CD4-positive, alpha-beta T cell treated with Interleukin-17A for 1 hour (primary cell): ENCODE data around the gene CCER1.

Source experiments
- DNase-seq: peaks from one replicate; pipeline ENCODE4 v3.0.0-alpha.2; 2020

The CCER1 gene

DNA sequence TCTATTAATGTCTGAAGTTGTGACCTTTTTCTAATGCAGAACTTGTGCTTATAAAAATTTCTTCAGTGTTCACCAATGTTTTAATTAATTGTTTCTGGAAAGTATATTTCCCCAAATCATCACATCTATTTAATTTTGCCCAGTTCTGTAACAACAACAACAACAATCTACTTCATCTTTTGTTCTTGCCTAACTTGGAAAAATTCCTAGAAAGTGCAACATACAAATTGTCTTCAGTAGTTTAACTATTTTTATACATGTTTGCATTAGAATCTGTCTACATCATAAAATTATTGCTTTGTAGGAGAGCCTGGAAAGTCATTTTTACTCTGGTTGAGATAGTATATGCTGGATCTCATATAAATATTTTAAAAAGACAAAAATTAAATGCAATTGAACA is 38.5 kb downstream of the CCER1 start:
- DNase-seq = no peak

DNA sequence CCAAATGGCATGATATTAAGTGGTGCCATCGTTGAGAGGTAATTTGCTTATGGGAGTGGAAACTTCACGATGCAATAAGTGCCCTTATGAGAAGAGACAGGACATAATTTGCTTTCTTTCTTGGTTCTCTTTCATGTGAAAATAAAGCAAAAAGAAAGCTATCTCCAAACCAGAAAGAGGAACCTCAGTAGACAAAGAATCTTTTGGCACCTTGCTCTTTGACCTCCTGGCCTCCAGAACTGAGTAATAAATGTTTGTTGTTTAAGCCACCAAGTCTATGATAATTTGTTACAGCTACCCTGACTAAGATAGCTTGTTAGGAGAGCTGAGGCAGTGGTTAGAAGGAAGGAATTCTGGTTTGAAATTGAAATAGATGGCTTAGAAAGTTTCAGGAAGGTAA is 39.6 kb downstream of the CCER1 start:
- DNase-seq = no peak

DNA sequence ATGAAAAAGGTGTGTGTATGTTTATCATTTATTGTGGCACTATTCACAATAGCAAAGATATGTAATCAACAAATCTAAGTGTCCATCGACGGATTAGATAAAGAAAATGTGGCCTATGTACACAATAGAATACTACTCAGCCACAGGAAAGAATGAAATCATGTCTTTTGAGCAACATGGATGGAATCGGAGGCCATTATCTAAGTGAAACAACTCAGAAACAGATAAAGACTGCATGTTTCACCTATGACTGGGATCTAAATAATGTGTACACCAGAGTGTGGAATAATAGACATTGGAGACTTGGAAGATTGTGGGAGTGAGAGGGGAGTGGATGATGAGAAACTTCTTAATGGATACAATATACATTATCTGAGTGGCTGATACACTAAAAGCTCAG is 44.0 kb downstream of the CCER1 start:
- DNase-seq = no peak

DNA sequence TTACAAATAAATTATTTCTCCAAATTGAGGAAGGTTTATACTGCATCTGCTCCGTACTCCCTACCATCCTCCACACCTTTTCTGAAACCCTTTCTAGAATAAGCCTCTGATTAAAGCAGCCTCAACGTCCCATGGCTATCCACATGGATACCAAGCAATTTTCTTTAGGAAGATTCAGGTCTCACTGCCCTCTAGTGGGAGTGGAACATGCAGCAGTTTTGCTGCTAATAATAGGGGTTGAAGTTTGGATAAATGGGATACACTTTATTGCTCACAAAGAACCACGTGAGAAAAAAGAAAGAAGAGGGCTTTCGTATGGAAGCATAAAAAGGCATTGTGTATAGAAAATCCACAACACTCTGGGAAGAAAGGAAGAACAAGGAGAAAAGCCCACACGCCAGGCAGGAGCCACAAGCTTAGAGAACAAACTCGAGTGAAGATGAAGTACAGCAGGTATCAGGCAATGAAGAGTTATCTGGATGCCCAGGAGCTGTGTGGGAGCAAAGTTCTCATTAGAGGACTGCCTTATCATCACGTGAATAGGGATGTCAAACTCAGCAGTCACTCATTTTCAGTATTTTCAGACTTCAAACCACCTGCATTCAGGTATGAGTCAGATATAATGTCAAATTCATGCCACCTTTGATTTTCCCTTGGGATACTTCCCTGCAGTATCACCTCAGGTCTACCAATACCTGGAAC is 45.8 kb downstream of the CCER1 start:
- DNase-seq = no peak

DNA sequence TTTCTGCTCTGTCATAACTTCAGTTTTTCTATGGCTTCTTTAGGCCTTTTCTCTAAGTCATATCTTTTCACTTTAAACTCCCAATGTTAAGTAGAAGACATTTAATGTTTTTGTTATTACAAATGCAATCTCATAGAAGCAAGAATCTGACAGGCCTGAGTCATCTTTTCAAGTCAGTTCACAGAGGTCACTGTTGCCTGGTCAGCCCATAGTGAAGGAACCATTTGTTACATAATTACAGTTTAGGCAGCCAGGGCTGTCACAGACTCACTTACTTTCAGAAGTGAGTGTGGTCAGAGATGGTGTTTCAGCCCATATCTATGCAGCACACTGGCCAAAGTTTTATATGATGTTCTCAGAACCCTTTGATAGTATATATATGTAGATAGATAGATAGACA is 46.5 kb downstream of the CCER1 start:
- no peak for DNase-seq

DNA sequence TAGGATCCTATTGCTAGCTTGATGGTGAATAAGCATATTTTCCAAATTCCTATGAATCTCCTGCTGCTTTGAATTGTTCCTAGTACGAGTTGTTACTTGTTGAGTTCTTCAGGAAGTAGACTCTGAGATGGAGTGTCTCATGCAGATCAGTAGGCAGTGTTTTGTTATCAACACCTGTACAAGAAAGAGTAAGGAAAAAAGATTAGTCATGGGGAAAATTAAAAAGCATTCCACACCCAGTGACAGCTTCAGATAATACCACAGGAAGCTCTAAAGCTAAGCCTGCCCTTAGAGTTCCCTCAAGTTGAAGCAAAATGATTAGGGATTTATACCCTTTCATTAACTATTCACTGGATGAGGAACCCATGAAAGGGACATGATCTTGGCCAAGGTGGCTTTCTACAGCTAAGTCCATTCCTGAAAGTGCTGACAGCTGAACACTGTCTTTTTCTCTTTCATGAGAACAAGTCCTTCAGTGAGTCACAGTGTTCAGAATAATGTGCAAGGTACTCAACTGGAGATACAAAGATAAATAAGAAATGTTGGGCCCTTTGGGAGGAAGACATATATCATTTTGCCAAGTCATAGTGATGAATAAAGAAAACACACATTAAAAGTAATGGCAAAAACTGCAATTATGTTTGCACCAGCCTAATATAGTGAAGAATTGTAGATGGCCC is 49.1 kb downstream of the CCER1 start:
- DNase-seq = no peak

DNA sequence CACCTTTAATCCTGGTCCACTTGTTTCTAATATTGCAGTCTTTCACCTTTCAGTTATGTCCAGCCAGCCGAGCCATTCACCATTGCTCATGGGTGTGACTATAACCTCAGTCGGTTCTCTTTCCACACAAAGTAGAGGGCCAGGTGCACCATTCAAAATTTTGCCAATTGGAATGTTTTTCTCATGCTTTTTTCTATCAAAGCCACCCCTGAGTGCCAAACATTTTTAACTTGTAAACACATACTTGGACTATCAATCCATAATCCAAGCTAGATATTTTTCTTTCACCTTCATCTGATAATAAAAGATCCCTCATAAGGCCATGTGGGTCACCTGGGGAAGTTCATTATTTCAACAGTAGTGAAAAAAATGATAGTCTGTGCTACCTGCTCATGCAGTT is 52.4 kb downstream of the CCER1 start:
- no peak for DNase-seq
